Measurements from ENCODE around the gene RFFL.

Gene RFFL

GRCh38 chr17:35074711-35075707 lies 11.5 kb upstream of the RFFL start:
- Histone ChIP-seq H3K27ac (no peak overlapping the region), H3K4me3 (ENCODE audit: low read depth, low read length) (no peak overlapping the region), H3K4me1 (no peaks in the 10 kb centered on the region), H2AFZ (no peak overlapping the region), H3K9me3 (ENCODE audit: control insufficient read depth, low read length) (no peaks in the 10 kb centered on the region), H3K36me3 (ENCODE audit: control insufficient read depth, insufficient read depth, low read length) (no peaks in the 10 kb centered on the region), H3K27me3 (ENCODE audit: control insufficient read depth, insufficient read depth, low read length) (no peaks in the 10 kb centered on the region), H3K79me2 (peaks cover 32% of the 10 kb centered on the region), H3K4me2 (ENCODE audit: low read length) (no peak overlapping the region), H3K9ac (no peak overlapping the region)
- TF ChIP-seq CTCF (IDR thresholded peaks at IDR 0.05): no peak

- H3K27me3 ChIP-seq (ENCODE audit: control insufficient read depth, insufficient read depth, low read length): no peaks in the 10 kb centered on the region
- no peak overlapping the region for H3K27ac ChIP-seq
- H3K4me3 ChIP-seq (ENCODE audit: low read depth, low read length): no peak overlapping the region
- no peak for TF ChIP-seq CTCF (IDR thresholded peaks at IDR 0.05)
- H3K4me1 ChIP-seq: no peaks in the 10 kb centered on the region
- no peak overlapping the region for H3K9ac ChIP-seq
- no peaks in the 10 kb centered on the region for H3K9me3 ChIP-seq (ENCODE audit: control insufficient read depth, low read length)
- H3K36me3 ChIP-seq (ENCODE audit: control insufficient read depth, insufficient read depth, low read length): no peaks in the 10 kb centered on the region
- no peak overlapping the region for H2AFZ ChIP-seq
- H3K4me2 ChIP-seq (ENCODE audit: low read length): no peak overlapping the region
- H3K79me2 ChIP-seq: peaks cover 27% of the 10 kb centered on the region
Measured at GRCh38 chr17:35073991-35074627, 10.6 kb upstream of the RFFL start.

GRCh38 chr17:35073183-35073790 lies 9.8 kb upstream of the RFFL start:
- H3K36me3 ChIP-seq (ENCODE audit: control insufficient read depth, insufficient read depth, low read length): no peaks in the 10 kb centered on the region
- no peak for TF ChIP-seq CTCF (IDR thresholded peaks at IDR 0.05)
- H3K4me2 ChIP-seq (ENCODE audit: low read length): no peak overlapping the region
- no peak overlapping the region for H3K9ac ChIP-seq
- no peak overlapping the region for H3K4me3 ChIP-seq (ENCODE audit: low read depth, low read length)
- H3K79me2 ChIP-seq: peaks cover 20% of the 10 kb centered on the region
- no peaks in the 10 kb centered on the region for H3K27me3 ChIP-seq (ENCODE audit: control insufficient read depth, insufficient read depth, low read length)
- H3K4me1 ChIP-seq: no peaks in the 10 kb centered on the region
- H3K9me3 ChIP-seq (ENCODE audit: control insufficient read depth, low read length): no peaks in the 10 kb centered on the region
- H3K27ac ChIP-seq: no peak overlapping the region
- H2AFZ ChIP-seq: no peak overlapping the region

- Histone ChIP-seq H2AFZ (no peak overlapping the region), H3K4me1 (no peaks in the 10 kb centered on the region), H3K79me2 (peaks cover 6% of the 10 kb centered on the region), H3K36me3 (ENCODE audit: control insufficient read depth, insufficient read depth, low read length) (no peaks in the 10 kb centered on the region), H3K9ac (no peak overlapping the region), H3K27me3 (ENCODE audit: control insufficient read depth, insufficient read depth, low read length) (no peaks in the 10 kb centered on the region), H3K9me3 (ENCODE audit: control insufficient read depth, low read length) (no peaks in the 10 kb centered on the region), H3K4me2 (ENCODE audit: low read length) (no peak overlapping the region), H3K27ac (no peak overlapping the region), H3K4me3 (ENCODE audit: low read depth, low read length) (no peak overlapping the region)
- TF ChIP-seq CTCF (IDR thresholded peaks at IDR 0.05): no peak
Measured at GRCh38 chr17:35069311-35069710, 5.8 kb upstream of the RFFL start.

Data from parathyroid adenoma (tissue), 2 donors.